GM23338 (cell line): ENCODE results near the gene FBXO28. TPM values are rescaled to one million over a fixed set of nuclear protein-coding genes. Genes with fewer than 3 reads are reported as not detected.

Experiments
- ATAC-seq: fragments of 200-7000 bp; cut with Tn5 transposase; 3 replicates; pipeline ENCODE4 v1.9.1; 2020
- DNase-seq: peaks from one replicate; pipeline ENCODE4 v3.0.0-alpha.2; 2015; ENCODE audit warnings: low spot score
- H2AFZ ChIP-seq: fragments of 200-600 bp; sonication (generic); 2 replicates; pipeline ENCODE4 v1.8.0; 2016; ENCODE audit warnings: antibody characterized with exemption, mild to moderate bottlenecking, moderate library complexity
- H3F3A ChIP-seq: fragments of 200-600 bp; sonication (generic); replicated peaks from 2 replicates; pipeline ENCODE4 v1.8.0; 2017; ENCODE audit warnings: antibody characterized with exemption, mixed run types, low read depth
- H3K27ac ChIP-seq: fragments of 200-600 bp; sonication (generic); 2 replicates; pipeline ENCODE4 v1.6.1; 2016; ENCODE audit warnings: low read depth
- H3K27me3 ChIP-seq: fragments of 200-600 bp; sonication (generic); 2 replicates; pipeline ENCODE4 v1.8.0; 2016; ENCODE audit warnings: mild to moderate bottlenecking, mixed run types, moderate library complexity; ENCODE audit not compliant: insufficient read depth
- H3K36me3 ChIP-seq: fragments of 200-600 bp; sonication (generic); 2 replicates; pipeline ENCODE4 v1.8.0; 2016; ENCODE audit warnings: mild to moderate bottlenecking; ENCODE audit not compliant: insufficient read depth
- H3K4me1 ChIP-seq: fragments of 200-600 bp; sonication (generic); 2 replicates; pipeline ENCODE4 v1.8.0; 2016; ENCODE audit warnings: mild to moderate bottlenecking, moderate library complexity; ENCODE audit not compliant: insufficient read depth
- H3K4me2 ChIP-seq: fragments of 200-600 bp; sonication (generic); 2 replicates; pipeline ENCODE4 v1.7.1; 2017; ENCODE audit warnings: mixed run types
- H3K4me3 ChIP-seq: fragments of 200-600 bp; sonication (generic); 2 replicates; pipeline ENCODE4 v1.6.1; 2016; ENCODE audit warnings: mixed run types
- H3K79me2 ChIP-seq: fragments of 200-600 bp; sonication (generic); replicated peaks from 2 replicates; pipeline ENCODE4 v1.8.0; 2017; ENCODE audit warnings: mild to moderate bottlenecking; ENCODE audit not compliant: insufficient read depth
- H3K9me2 ChIP-seq: fragments of 200-600 bp; sonication (generic); 2 replicates; pipeline ENCODE4 v1.8.0; 2017; ENCODE audit not compliant: insufficient read depth
- H4K20me1 ChIP-seq: fragments of 200-600 bp; sonication (generic); replicated peaks from 2 replicates; pipeline ENCODE4 v1.8.0; 2017; ENCODE audit warnings: mild to moderate bottlenecking; ENCODE audit not compliant: insufficient read depth
- H3K27ac Mint-ChIP-seq: 2 replicates; pipeline ENCODE4 v1.8.0; 2020; ENCODE audit warnings: inconsistent platforms, mild to moderate bottlenecking, moderate library complexity, mixed read lengths
- H3K27me3 Mint-ChIP-seq: 3 replicates; pipeline ENCODE4 v1.8.0; 2022; ENCODE audit warnings: low read depth, mild to moderate bottlenecking, moderate library complexity, mixed read lengths, inconsistent platforms; ENCODE audit not compliant: insufficient read depth, poor library complexity
- H3K36me3 Mint-ChIP-seq: 3 replicates; pipeline ENCODE4 v1.8.0; 2021; ENCODE audit warnings: low read depth, mild to moderate bottlenecking, inconsistent platforms, moderate library complexity, mixed read lengths
- H3K4me1 Mint-ChIP-seq: 3 replicates; pipeline ENCODE4 v1.8.0; 2020; ENCODE audit warnings: mild to moderate bottlenecking, inconsistent platforms, mixed read lengths
- H3K4me3 Mint-ChIP-seq: 3 replicates; pipeline ENCODE4 v1.8.0; 2021; ENCODE audit warnings: moderate library complexity, mild to moderate bottlenecking, inconsistent platforms, mixed read lengths
- H3K9me3 Mint-ChIP-seq: 3 replicates; pipeline ENCODE4 v1.8.0; 2020; ENCODE audit warnings: moderate library complexity, mild to moderate bottlenecking, inconsistent platforms, mixed read lengths
- CTCF ChIP-seq, 2 experiments: fragments of 200-600 bp in 1 of 2; sonication (generic) in 1 of 2; conservative IDR thresholded peaks; 2 replicates each; pipeline versions ENCODE4 v1.5.1 to v1.6.1; 2016 to 2017; ENCODE audit warnings: antibody characterized with exemption in 2 of 2, low read depth in 2 of 2, mild to moderate bottlenecking in 2 of 2, moderate library complexity in 1 of 2
- EZH2 ChIP-seq: fragments of 200-600 bp; sonication (generic); IDR thresholded peaks from one replicate; pipeline ENCODE4 v1.8.0; 2017; ENCODE audit warnings: antibody characterized with exemption, mild to moderate bottlenecking, low read depth; ENCODE audit not compliant: unreplicated experiment
- REST ChIP-seq: IDR thresholded peaks from one replicate; pipeline ENCODE4 v1.6.1; 2018; ENCODE audit warnings: antibody characterized with exemption; ENCODE audit not compliant: unreplicated experiment
- polyA plus RNA-seq: library from polyadenylated mRNA; unstranded; fragments of >200 nt; fragmentation: Nextera tagmentation; extraction: Ambion mirVana; gene quantifications from 2 replicates; pipeline ENCODE4 v1.2.1, GENCODE V29; 2016
- total RNA-seq: library from RNA; depleted of rRNA; stranded (reverse); fragments of >200 nt; shearing (Covaris generic); gene quantifications from 2 replicates; pipeline ENCODE4 v1.2.3, GENCODE V29; 2014

Gene FBXO28
- total and polyA plus RNA-seq, 2 experiments from 2014 or later, result 16.9 to 45.2 TPM

GRCh38 chr1:224098007-224098406 lies 15.9 kb upstream of the FBXO28 start:
- H3K27ac ChIP-seq, result no peak overlapping the region
- no peaks in the 10 kb centered on the region; the same call in 1 of the 2 replicates for H3K9me2 ChIP-seq
- Mint-ChIP-seq H3K4me1 (no peaks in the 10 kb centered on the region), H3K27me3 (peaks cover 6% of the 10 kb centered on the region), H3K9me3 (peaks cover 8% of the 10 kb centered on the region), H3K27ac (no peak overlapping the region), H3K4me3 (no peak overlapping the region), H3K36me3 (peaks cover 6% of the 10 kb centered on the region; the same call in 2 of the 3 replicates)
- H4K20me1 ChIP-seq, result no peaks in the 10 kb centered on the region
- H3F3A ChIP-seq, result 0 out of 2 replicates have a peak, but pooled peaks cover 4% of the 10 kb centered on the region
- H3K79me2 ChIP-seq, result no peaks in the 10 kb centered on the region
- TF ChIP-seq EZH2, result no peak
- H2AFZ ChIP-seq, result no peak overlapping the region
- H3K27me3 ChIP-seq, result no peaks in the 10 kb centered on the region
- no peaks in the 10 kb centered on the region for H3K36me3 ChIP-seq
- no peak overlapping the region for H3K4me2 ChIP-seq
- DNase-seq (no peak), ATAC-seq (no peak)
- no peaks in the 10 kb centered on the region for H3K4me1 ChIP-seq
- H3K4me3 ChIP-seq, result no peak overlapping the region

GRCh38 chr1:224106568-224107281 lies 7.2 kb upstream of the FBXO28 start:
- no peak overlapping the region for H3K27ac Mint-ChIP-seq
- no peaks in the 10 kb centered on the region for H3K36me3 Mint-ChIP-seq
- ATAC-seq, result peak; percentile 100
- no peaks in the 10 kb centered on the region for H3K4me1 ChIP-seq
- no peaks in the 10 kb centered on the region for H3K36me3 ChIP-seq
- H3K27me3 Mint-ChIP-seq, result peaks cover 4% of the 10 kb centered on the region
- H3F3A ChIP-seq, result no peaks in the 10 kb centered on the region
- H3K4me1 Mint-ChIP-seq, result peaks cover 2% of the 10 kb centered on the region; the same call in 1 of the 3 replicates
- no peak overlapping the region for H3K27ac ChIP-seq
- H3K27me3 ChIP-seq, result no peaks in the 10 kb centered on the region
- H2AFZ ChIP-seq, result peak overlapping the region; percentile 38
- TF ChIP-seq CTCF (conservative IDR thresholded peaks at IDR 0.05; ENCODE audit: low read depth in 2 of 2) (peak; percentile 56 to 71), REST (no peak)
- DNase-seq, result peak; percentile 73
- no peak overlapping the region for H3K4me3 ChIP-seq
- no peaks in the 10 kb centered on the region for H4K20me1 ChIP-seq
- H3K4me2 ChIP-seq, result no peak overlapping the region
- H3K4me3 Mint-ChIP-seq, result no peak overlapping the region; the same call in 2 of the 3 replicates
- H3K9me3 Mint-ChIP-seq, result no peaks in the 10 kb centered on the region
- H3K9me2 ChIP-seq, result no peaks in the 10 kb centered on the region
- no peaks in the 10 kb centered on the region for H3K79me2 ChIP-seq
